Measurements from ENCODE around the gene RHEB.

DNA sequence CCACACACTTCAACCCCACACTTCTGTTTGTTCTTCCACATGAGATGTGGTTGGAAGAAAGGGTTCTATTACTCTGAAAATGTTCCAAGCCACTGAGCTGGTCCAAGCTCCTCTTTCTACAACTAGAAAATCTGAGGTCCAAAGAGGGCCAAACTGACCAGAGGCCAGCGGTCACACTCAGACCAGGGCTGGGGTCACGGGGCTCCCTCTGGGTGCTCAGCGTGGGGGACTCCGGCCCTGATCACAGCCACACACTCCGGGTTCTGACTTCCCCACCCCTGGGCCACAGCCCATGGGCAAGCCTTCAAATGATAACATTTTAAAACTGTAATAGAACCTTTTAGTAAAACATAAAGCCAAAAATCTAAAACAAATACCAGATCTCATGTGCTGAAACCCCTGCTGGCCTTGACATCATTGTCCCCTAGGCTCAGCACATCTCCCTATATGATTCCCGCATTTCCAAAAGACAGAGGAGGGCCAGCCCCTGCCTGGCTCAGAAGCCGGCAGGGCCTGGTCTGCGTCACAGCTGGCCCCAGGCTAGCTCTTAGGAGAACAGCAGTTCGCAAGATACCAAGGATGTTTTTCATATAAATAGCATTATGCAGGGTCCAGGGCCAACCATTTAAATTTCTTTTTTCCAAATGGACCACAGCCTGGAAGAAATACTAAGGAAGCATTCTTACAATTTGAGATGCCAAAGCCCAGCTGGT, 83.1 kb downstream of the RHEB start:
- TF ChIP-seq EZH2 (IDR thresholded peaks at IDR 0.05; ENCODE audit: low read depth, unreplicated experiment) (no peak), CTCF (conservative IDR thresholded peaks at IDR 0.05; ENCODE audit: low read depth in 2 of 2) (no peak), POLR2AphosphoS5 (IDR thresholded peaks at IDR 0.05; ENCODE audit: low read depth) (no peak), JUNB (IDR thresholded peaks at IDR 0.05; ENCODE audit: unreplicated experiment) (no peak), ZNF331 (CRISPR knock-in tag; IDR thresholded peaks at IDR 0.05; ENCODE audit: low read depth) (no peak), ZNF114 (CRISPR knock-in tag; IDR thresholded peaks at IDR 0.05) (no peak), CREB1 (CRISPR knock-in tag; IDR thresholded peaks at IDR 0.05; ENCODE audit: low read depth) (no peak), NANOG (IDR thresholded peaks at IDR 0.05; ENCODE audit: borderline replicate concordance) (no peak), ZNF462 (CRISPR knock-in tag; IDR thresholded peaks at IDR 0.05) (no peak), EZH2phosphoT487 (IDR thresholded peaks at IDR 0.05; ENCODE audit: unreplicated experiment) (no peak), STAT1 (IDR thresholded peaks at IDR 0.05; ENCODE audit: unreplicated experiment) (no peak)
- TF ChIP-seq, protein P1, sequence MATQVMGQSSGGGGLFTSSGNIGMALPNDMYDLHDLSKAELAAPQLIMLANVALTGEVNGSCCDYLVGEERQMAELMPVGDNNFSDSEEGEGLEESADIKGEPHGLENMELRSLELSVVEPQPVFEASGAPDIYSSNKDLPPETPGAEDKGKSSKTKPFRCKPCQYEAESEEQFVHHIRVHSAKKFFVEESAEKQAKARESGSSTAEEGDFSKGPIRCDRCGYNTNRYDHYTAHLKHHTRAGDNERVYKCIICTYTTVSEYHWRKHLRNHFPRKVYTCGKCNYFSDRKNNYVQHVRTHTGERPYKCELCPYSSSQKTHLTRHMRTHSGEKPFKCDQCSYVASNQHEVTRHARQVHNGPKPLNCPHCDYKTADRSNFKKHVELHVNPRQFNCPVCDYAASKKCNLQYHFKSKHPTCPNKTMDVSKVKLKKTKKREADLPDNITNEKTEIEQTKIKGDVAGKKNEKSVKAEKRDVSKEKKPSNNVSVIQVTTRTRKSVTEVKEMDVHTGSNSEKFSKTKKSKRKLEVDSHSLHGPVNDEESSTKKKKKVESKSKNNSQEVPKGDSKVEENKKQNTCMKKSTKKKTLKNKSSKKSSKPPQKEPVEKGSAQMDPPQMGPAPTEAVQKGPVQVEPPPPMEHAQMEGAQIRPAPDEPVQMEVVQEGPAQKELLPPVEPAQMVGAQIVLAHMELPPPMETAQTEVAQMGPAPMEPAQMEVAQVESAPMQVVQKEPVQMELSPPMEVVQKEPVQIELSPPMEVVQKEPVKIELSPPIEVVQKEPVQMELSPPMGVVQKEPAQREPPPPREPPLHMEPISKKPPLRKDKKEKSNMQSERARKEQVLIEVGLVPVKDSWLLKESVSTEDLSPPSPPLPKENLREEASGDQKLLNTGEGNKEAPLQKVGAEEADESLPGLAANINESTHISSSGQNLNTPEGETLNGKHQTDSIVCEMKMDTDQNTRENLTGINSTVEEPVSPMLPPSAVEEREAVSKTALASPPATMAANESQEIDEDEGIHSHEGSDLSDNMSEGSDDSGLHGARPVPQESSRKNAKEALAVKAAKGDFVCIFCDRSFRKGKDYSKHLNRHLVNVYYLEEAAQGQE (IDR thresholded peaks at IDR 0.05; ENCODE audit: unreplicated experiment) = no peak

Data from GM23338 (cell line).